GM21619 (cell line): ENCODE results near the gene SAMD14.
A peak's percentile ranks its signal among the peaks of the same experiment; 100 is the strongest.

ENCODE experiments used
- ATAC-seq: cut with Tn5 transposase; IDR thresholded peaks from one replicate; pipeline ENCODE4 v1.9.1; 2021; ENCODE audit not compliant: unreplicated experiment

Gene SAMD14

GRCh38 chr17:50148226-50149090 lies 18.5 kb upstream of the SAMD14 start:
- peak; percentile 31 for ATAC-seq

GRCh38 chr17:50147841-50148225 lies 17.9 kb upstream of the SAMD14 start:
- no peak for ATAC-seq

- no peak for ATAC-seq
Measured at GRCh38 chr17:50146927-50147665, 17.1 kb upstream of the SAMD14 start.

GRCh38 chr17:50146230-50146926 lies 16.4 kb upstream of the SAMD14 start:
- no peak for ATAC-seq

GRCh38 chr17:50145532-50146229 lies 15.7 kb upstream of the SAMD14 start:
- no peak for ATAC-seq

GRCh38 chr17:50144845-50145531 lies 15.0 kb upstream of the SAMD14 start:
- no peak for ATAC-seq

GRCh38 chr17:50144355-50144754 lies 14.4 kb upstream of the SAMD14 start:
- ATAC-seq, result no peak

GRCh38 chr17:50143461-50144176 lies 13.7 kb upstream of the SAMD14 start:
- no peak for ATAC-seq

GRCh38 chr17:50141745-50142110 lies 11.8 kb upstream of the SAMD14 start:
- ATAC-seq, result no peak

- ATAC-seq, result no peak
Measured at GRCh38 chr17:50141026-50141744, 11.2 kb upstream of the SAMD14 start.

GRCh38 chr17:50139950-50140885 lies 10.3 kb upstream of the SAMD14 start:
- peak; percentile 52 for ATAC-seq

GRCh38 chr17:50139185-50139783 lies 9.3 kb upstream of the SAMD14 start:
- no peak for ATAC-seq

- ATAC-seq, result no peak
Measured at GRCh38 chr17:50137042-50137441, 7.1 kb upstream of the SAMD14 start.

GRCh38 chr17:50136096-50136687 lies 6.2 kb upstream of the SAMD14 start:
- no peak for ATAC-seq

GRCh38 chr17:50135316-50136095 lies 5.5 kb upstream of the SAMD14 start:
- ATAC-seq, result no peak
